ENCODE data around the gene MAK.
"Not testable (repeated sequence)": the region's sequence is repeated elsewhere in the genome, so short reads cannot be mapped to it uniquely, and the experiment has no call there.

The MAK gene

DNA sequence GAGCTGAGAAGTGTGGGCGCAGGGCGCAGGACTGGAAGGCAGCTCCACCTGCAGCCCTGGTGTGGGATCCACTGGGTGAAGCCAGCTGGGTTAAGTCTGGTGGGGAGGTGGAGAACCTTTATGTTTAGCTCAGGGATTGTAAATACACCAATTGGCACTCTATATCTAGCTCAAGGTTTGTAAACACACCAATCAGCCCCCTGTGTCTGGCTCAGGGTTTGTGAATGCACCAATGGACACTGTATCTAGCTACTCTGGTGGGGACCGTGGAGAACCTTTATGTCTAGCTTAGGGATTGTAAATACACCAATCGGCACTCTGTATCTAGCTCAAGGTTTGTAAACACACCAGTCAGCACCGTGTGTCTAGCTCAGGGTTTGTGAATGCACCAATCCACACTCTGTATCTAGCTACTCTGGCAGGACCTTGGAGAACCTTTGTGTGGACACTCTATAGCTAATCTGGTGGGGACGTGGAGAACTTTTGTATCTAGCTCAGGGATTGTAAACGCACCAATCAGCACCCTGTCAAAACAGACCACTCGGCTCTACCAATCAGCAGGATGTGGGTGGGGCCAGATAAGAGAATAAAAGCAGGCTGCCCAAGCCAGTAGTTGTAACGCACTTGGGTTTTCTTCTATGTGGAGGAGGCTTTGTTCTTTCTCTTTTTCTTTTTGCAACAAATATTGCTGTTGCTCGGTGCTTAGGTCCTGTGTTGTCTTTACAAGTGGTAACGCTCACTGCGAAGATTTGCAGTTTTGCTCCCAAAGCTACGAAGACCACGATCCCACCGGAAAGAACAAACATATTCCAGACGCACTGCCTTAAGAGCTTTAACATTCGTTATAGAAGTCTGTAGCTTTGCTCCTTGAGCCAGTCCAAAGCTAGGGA lies 117.1 kb downstream of the MAK start:
- Histone ChIP-seq H2AK5ac (ENCODE audit: low read length) (peak overlapping the region; percentile 18), H3K79me1 (ENCODE audit: low read length) (peaks cover 11% of the 10 kb centered on the region), H3K36me3 (ENCODE audit: control insufficient read depth in 1 of 2, insufficient read depth in 2 of 2, low read length in 2 of 2) (peaks cover 6 to 12% of the 10 kb centered on the region in 2 experiments)
- H3K27me3 ChIP-seq (ENCODE audit: insufficient read depth, low read length); H3K79me2 ChIP-seq (ENCODE audit: control insufficient read depth, insufficient read depth, low read length, poor library complexity); H4K8ac ChIP-seq (ENCODE audit: low read depth, low read length); H3K4me1 ChIP-seq (ENCODE audit: control insufficient read depth in 1 of 2, insufficient read depth in 2 of 2, low read length in 2 of 2); H2AFZ ChIP-seq (ENCODE audit: insufficient read depth, low read length, poor library complexity); H3K4me2 ChIP-seq (ENCODE audit: low read length); H3K27ac ChIP-seq (ENCODE audit: low read depth, low read length); H4K91ac ChIP-seq (ENCODE audit: low read depth, low read length); H3K14ac ChIP-seq (ENCODE audit: low read length); H3K4me3 ChIP-seq (ENCODE audit: low read depth, low read length); H4K12ac ChIP-seq (ENCODE audit: low read depth, low read length); H2BK5ac ChIP-seq (ENCODE audit: low read depth, low read length, poor library complexity); H2BK120ac ChIP-seq (ENCODE audit: insufficient read depth, low read length, poor library complexity); H3K23ac ChIP-seq (ENCODE audit: low read length); H3K4ac ChIP-seq (ENCODE audit: low read depth, low read length); H3K9me3 ChIP-seq (ENCODE audit: insufficient read depth, low read depth, low read length); H2BK12ac ChIP-seq (ENCODE audit: low read length); H3K18ac ChIP-seq (ENCODE audit: low read length); H3K9ac ChIP-seq (ENCODE audit: low read length): not testable (repeated sequence)
- peak in 1 of 2 donors; percentile 11 for DNase-seq
- no CpG with 5 or more reads among the region's 17 CpGs for WGBS (ENCODE audit: extremely low coverage, insufficient coverage, insufficient read length)

DNA sequence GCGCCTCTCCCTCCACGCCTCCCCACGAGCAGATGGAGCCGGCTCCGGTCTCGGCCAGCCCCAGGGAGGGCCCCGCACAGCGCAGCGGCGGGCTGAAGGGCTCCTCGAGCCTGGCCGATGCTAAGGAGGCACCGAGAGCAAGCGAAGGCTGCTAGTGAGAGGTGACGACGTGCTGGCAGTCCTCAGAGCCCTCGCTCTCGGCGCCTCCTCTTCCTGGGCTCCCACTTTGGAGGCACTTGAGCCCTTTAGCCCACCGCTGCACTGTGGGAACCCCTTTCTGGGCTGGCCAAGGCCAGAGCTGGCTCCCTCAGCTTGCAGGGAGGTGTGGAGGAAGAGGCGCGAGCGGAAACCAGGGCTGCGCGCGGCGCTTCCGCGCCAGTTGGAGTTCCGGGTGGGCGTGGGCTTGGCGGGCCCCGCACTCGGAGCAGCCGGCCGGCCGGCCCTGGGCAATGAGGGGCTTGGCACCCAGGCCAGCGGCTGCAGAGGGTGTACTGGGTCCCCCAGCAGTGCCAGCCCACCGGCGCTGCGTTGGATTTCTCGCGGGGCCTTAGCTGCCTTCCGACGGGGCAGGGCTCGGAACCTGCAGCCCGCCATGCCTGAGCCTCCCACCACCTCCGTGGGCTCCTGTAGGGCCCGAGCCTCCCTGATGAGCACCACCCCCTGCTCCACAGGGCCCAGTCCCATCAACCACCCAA lies 117.9 kb downstream of the MAK start:
- Histone ChIP-seq H2BK5ac (ENCODE audit: low read depth, low read length, poor library complexity) (no peak overlapping the region), H3K4me1 (ENCODE audit: control insufficient read depth in 1 of 2, insufficient read depth in 2 of 2, low read length in 2 of 2) (peaks cover 0 to 8% of the 10 kb centered on the region in 2 experiments), H3K79me1 (ENCODE audit: low read length) (peaks cover 11% of the 10 kb centered on the region), H3K23ac (ENCODE audit: low read length) (no peak overlapping the region), H3K36me3 (ENCODE audit: control insufficient read depth in 1 of 2, insufficient read depth in 2 of 2, low read length in 2 of 2) (peaks cover 2 to 6% of the 10 kb centered on the region in 2 experiments), H3K4me2 (ENCODE audit: low read length) (no peak overlapping the region), H4K12ac (ENCODE audit: low read depth, low read length) (no peak overlapping the region), H3K9ac (ENCODE audit: low read length) (no peak overlapping the region), H4K91ac (ENCODE audit: low read depth, low read length) (no peak overlapping the region), H3K14ac (ENCODE audit: low read length) (no peak overlapping the region), H3K27me3 (ENCODE audit: insufficient read depth, low read length) (no peaks in the 10 kb centered on the region), H2BK12ac (ENCODE audit: low read length) (no peak overlapping the region), H2BK120ac (ENCODE audit: insufficient read depth, low read length, poor library complexity) (no peak overlapping the region), H3K9me3 (ENCODE audit: insufficient read depth, low read depth, low read length) (peaks cover 8% of the 10 kb centered on the region), H2AK5ac (ENCODE audit: low read length) (peak overlapping the region; percentile 59), H3K4ac (ENCODE audit: low read depth, low read length) (no peak overlapping the region), H4K8ac (ENCODE audit: low read depth, low read length) (no peak overlapping the region), H3K79me2 (ENCODE audit: control insufficient read depth, insufficient read depth, low read length, poor library complexity) (peaks cover 2% of the 10 kb centered on the region), H3K4me3 (ENCODE audit: low read depth, low read length) (no peak overlapping the region), H3K27ac (ENCODE audit: low read depth, low read length) (no peak overlapping the region), H2AFZ (ENCODE audit: insufficient read depth, low read length, poor library complexity) (no peak overlapping the region), H3K18ac (ENCODE audit: low read length) (no peak overlapping the region)
- DNase-seq, result peak in 1 of 2 donors; percentile 14
- WGBS (ENCODE audit: extremely low coverage, insufficient coverage, insufficient read length), result no CpG with 5 or more reads among the region's 49 CpGs

DNA sequence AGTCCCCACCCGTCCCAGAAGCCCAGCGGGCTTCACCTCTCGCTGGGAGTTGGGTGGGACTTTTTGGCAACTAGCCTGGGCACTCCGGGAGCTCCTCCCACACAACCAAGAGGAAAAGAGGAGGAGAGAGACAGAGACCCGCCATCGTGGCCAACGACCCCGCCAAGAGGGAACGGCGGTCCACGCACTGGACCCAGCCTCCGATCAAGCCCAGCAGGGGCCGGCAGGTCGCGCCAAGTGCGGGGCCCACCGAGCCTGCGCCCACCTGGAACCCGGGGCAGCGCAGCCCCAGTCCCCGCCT lies 118.4 kb downstream of the MAK start:
- no peaks in the 10 kb centered on the region for H3K27me3 ChIP-seq (ENCODE audit: insufficient read depth, low read length)
- WGBS (ENCODE audit: extremely low coverage, insufficient coverage, insufficient read length), result no CpG with 5 or more reads among the region's 21 CpGs
- no peak overlapping the region for H4K12ac ChIP-seq (ENCODE audit: low read depth, low read length)
- H3K23ac ChIP-seq (ENCODE audit: low read length), result no peak overlapping the region
- peaks cover 8% of the 10 kb centered on the region for H3K9me3 ChIP-seq (ENCODE audit: insufficient read depth, low read depth, low read length)
- H3K9ac ChIP-seq (ENCODE audit: low read length), result no peak overlapping the region
- no peak overlapping the region for H3K18ac ChIP-seq (ENCODE audit: low read length)
- no peak overlapping the region for H2BK12ac ChIP-seq (ENCODE audit: low read length)
- H3K27ac ChIP-seq (ENCODE audit: low read depth, low read length), result no peak overlapping the region
- no peak overlapping the region for H2BK120ac ChIP-seq (ENCODE audit: insufficient read depth, low read length, poor library complexity)
- peaks cover 2% of the 10 kb centered on the region for H3K79me2 ChIP-seq (ENCODE audit: control insufficient read depth, insufficient read depth, low read length, poor library complexity)
- DNase-seq, result no peak
- H4K91ac ChIP-seq (ENCODE audit: low read depth, low read length), result no peak overlapping the region
- no peak overlapping the region for H2BK5ac ChIP-seq (ENCODE audit: low read depth, low read length, poor library complexity)
- no peak overlapping the region for H2AFZ ChIP-seq (ENCODE audit: insufficient read depth, low read length, poor library complexity)
- H3K4me1 ChIP-seq (ENCODE audit: control insufficient read depth in 1 of 2, insufficient read depth in 2 of 2, low read length in 2 of 2), result peaks cover 0 to 8% of the 10 kb centered on the region in 2 experiments
- peak overlapping the region; percentile 42 for H4K8ac ChIP-seq (ENCODE audit: low read depth, low read length)
- H3K4me3 ChIP-seq (ENCODE audit: low read depth, low read length), result peak overlapping the region; percentile 23
- H3K14ac ChIP-seq (ENCODE audit: low read length), result no peak overlapping the region
- H3K4me2 ChIP-seq (ENCODE audit: low read length), result no peak overlapping the region
- peaks cover 11% of the 10 kb centered on the region for H3K79me1 ChIP-seq (ENCODE audit: low read length)
- H3K36me3 ChIP-seq (ENCODE audit: control insufficient read depth in 1 of 2, insufficient read depth in 2 of 2, low read length in 2 of 2), result peaks cover 0 to 2% of the 10 kb centered on the region in 2 experiments
- peak overlapping the region; percentile 59 for H2AK5ac ChIP-seq (ENCODE audit: low read length)
- H3K4ac ChIP-seq (ENCODE audit: low read depth, low read length), result no peak overlapping the region

DNA sequence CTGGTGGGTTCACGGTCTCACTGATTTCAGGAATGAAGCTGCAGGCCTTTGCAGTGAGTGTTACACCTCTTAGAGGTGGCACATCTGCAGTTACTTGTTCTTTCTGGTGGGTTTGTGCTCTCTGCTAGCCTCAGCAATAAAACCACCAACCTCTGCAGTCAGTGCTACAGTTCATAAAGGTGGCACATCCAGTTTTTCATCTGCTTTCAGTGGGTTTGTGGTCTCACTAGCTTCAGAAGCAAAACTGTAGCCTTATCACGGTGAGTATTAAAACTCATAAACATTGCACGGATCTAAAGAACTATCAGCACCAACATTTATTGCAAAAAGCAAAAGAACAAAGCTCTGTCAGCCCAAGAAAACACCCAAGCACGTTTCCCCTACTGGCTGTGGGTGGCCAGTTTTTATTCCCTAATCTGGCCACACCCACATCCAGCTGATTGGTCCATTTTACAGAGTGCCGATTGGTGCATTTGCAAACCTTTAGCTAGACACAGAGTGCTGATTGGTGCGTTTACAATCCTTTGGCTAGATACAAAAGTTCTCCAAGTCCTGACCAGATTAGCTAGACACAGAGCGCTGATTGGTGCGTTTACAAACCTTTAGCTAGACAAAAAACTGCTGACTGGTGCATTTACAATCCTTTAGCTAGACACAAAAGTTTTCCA lies 118.9 kb downstream of the MAK start:
- H3K79me1 ChIP-seq (ENCODE audit: low read length), result peaks cover 11% of the 10 kb centered on the region
- no peak overlapping the region for H3K4me2 ChIP-seq (ENCODE audit: low read length)
- H3K4me3 ChIP-seq (ENCODE audit: low read depth, low read length), result no peak overlapping the region
- H2BK12ac ChIP-seq (ENCODE audit: low read length), result no peak overlapping the region
- no CpG with 5 or more reads among the region's 8 CpGs for WGBS (ENCODE audit: extremely low coverage, insufficient coverage, insufficient read length)
- H4K91ac ChIP-seq (ENCODE audit: low read depth, low read length), result no peak overlapping the region
- H3K9me3 ChIP-seq (ENCODE audit: insufficient read depth, low read depth, low read length), result peaks cover 8% of the 10 kb centered on the region
- no peak overlapping the region for H4K8ac ChIP-seq (ENCODE audit: low read depth, low read length)
- H3K27me3 ChIP-seq (ENCODE audit: insufficient read depth, low read length), result no peaks in the 10 kb centered on the region
- no peak overlapping the region for H3K14ac ChIP-seq (ENCODE audit: low read length)
- H3K9ac ChIP-seq (ENCODE audit: low read length), result no peak overlapping the region
- no peak overlapping the region for H2AFZ ChIP-seq (ENCODE audit: insufficient read depth, low read length, poor library complexity)
- H2BK5ac ChIP-seq (ENCODE audit: low read depth, low read length, poor library complexity), result no peak overlapping the region
- no peak overlapping the region for H3K23ac ChIP-seq (ENCODE audit: low read length)
- H3K27ac ChIP-seq (ENCODE audit: low read depth, low read length), result no peak overlapping the region
- peaks cover 2% of the 10 kb centered on the region for H3K79me2 ChIP-seq (ENCODE audit: control insufficient read depth, insufficient read depth, low read length, poor library complexity)
- H3K4me1 ChIP-seq (ENCODE audit: control insufficient read depth in 1 of 2, insufficient read depth in 2 of 2, low read length in 2 of 2), result peaks cover 0 to 8% of the 10 kb centered on the region in 2 experiments
- H4K12ac ChIP-seq (ENCODE audit: low read depth, low read length), result no peak overlapping the region
- DNase-seq, result peak in 1 of 2 donors; percentile 26
- no peak overlapping the region for H2BK120ac ChIP-seq (ENCODE audit: insufficient read depth, low read length, poor library complexity)
- no peaks in the 10 kb centered on the region for H3K36me3 ChIP-seq (ENCODE audit: control insufficient read depth in 1 of 2, insufficient read depth in 2 of 2, low read length in 2 of 2)
- no peak overlapping the region for H3K4ac ChIP-seq (ENCODE audit: low read depth, low read length)
- no peak overlapping the region for H2AK5ac ChIP-seq (ENCODE audit: low read length)
- no peak overlapping the region for H3K18ac ChIP-seq (ENCODE audit: low read length)

All from trophoblast cell (in vitro differentiated cells and primary cell).